ENCODE results near the gene NPIPA5.
"Not testable (repeated sequence)": the region's sequence is repeated elsewhere in the genome, so short reads cannot be mapped to it uniquely, and the experiment has no call there.

The NPIPA5 gene

DNA sequence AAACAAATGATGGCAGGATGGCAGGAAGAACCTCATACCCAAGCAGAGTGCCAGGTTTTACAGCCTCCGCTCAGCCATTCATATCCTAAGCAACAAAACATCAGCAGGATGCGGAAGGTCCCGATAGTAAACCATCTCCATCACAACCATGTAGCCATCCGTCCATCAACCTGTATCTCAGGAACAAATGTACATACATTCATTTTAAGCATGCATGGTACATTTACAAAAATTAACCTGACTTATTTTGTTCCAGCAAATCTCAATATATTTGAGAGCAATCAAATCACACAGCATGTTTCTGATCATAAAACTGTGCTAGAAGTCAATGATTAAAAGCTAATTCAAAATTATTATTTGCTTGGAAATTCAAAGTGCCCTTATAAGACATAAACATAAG, at the start of gene NPIPA5:
TSS of gene NPIPA5 (minus strand) at position 101 of the 400 bp plus-strand sequence. CDS start at position 101, 0 bp downstream.
- DNase-seq: not testable (repeated sequence)

GRCh38 chr16:15427648-15428239, 49.6 kb upstream of the NPIPA5 start:
- DNase-seq: peak; percentile 67

DNA sequence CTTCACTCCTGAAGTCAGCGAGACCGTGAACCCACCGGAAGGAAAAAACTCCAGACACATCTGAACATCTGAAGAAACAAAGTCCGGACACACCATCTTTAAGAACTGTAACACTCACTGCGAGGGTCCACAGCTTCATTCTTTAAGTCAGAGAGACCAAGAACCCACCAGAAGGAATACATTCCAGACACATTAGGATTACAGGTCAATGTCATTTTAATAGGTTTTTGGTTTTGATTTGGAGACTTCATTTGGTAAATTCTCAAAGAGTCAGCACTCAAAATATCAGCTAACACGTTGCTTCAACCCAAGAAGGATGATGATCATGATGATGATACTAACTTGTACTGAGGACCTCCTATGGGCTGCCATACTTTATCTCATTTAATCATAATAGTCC, 48.7 kb upstream of the NPIPA5 start:
- DNase-seq: no peak

GRCh38 chr16:15425861-15426260, 47.8 kb upstream of the NPIPA5 start:
- no peak for DNase-seq

DNA sequence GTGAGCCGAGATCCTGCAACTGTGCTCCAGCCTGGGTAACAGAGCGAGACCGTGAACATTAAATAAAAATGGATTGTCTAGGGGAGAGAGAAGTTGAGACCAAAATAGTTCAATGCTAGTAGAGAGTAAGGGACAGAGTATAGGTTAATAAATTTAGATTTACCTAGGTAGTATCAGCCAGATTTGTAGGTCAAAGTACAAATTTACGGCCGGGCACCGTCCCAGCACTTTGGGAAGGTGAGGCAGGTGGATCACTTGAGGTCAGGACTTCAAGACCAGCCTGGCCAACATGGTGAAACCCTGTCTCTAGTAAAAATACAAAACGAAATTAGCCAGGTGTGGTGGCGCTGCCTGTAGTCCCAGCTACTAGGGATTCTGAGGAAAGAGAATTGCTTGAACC, 44.1 kb upstream of the NPIPA5 start:
- no peak for DNase-seq

- DNase-seq: not testable (repeated sequence)
Observed at GRCh38 chr16:15421696-15422095, 43.6 kb upstream of the NPIPA5 start.

GRCh38 chr16:15418206-15418605, 40.1 kb upstream of the NPIPA5 start:
- no peak for DNase-seq

DNA sequence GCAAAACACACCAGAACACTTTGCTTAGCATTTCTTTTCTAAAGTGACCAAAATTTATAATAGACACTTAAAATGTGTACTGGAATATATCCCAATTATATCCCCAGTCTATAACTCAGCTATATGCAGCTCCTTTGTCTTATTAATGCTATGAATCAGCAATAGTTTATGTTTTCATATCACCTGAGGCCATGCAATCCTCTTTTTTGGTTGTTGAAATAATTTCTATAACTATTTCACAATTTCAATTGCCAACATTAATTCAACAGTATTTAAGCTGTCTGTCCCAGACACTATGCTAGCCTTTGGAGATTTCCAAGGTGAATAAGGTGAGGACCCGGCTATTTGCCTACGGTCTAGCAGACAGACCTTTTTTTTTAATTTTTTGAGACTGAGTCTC, 39.1 kb upstream of the NPIPA5 start:
- DNase-seq: no peak

DNA sequence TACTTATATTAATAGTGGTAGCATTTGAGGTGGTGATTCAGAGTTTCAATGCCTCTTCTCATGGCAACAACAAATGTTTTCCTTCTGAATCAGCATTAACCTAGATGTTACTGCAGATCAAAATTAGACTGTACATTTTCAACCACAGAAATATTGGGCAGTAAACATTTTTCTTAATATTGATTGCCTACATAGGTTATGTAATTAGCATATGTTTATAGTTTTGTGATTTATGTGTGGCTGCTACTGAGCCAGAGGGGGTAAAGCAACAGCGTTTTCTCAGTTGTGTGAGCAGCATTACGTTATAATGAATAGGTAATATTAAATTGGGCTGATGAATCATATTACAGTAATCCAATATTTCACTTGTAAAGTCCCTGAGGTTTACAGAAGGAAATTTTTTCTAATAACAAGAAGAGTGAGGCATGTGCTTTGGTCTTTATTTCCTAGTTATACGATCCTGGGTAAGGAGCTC, 37.5 kb upstream of the NPIPA5 start:
- DNase-seq: no peak

DNA sequence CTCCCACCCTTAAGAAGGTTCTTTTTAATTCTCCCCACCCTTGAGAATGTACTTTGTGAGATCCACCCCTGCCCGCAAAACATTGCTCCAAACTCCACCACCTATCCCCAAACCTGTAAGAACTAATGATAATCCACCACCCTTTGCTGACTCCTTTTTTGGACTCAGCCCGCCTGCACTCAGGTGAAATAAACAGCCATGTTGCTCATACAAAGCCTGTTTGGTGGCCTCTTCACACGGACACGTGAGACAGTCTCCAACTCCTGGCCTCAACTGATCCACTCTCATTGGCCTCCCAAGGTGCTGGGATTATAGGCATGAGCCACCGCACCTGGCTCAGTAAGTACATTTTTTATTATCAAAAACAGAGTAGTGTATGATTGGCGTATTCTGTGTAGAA, 31.4 kb upstream of the NPIPA5 start:
- DNase-seq: not testable (repeated sequence)

- not testable (repeated sequence) for DNase-seq
Observed at GRCh38 chr16:15407756-15408155, 29.7 kb upstream of the NPIPA5 start.

DNA sequence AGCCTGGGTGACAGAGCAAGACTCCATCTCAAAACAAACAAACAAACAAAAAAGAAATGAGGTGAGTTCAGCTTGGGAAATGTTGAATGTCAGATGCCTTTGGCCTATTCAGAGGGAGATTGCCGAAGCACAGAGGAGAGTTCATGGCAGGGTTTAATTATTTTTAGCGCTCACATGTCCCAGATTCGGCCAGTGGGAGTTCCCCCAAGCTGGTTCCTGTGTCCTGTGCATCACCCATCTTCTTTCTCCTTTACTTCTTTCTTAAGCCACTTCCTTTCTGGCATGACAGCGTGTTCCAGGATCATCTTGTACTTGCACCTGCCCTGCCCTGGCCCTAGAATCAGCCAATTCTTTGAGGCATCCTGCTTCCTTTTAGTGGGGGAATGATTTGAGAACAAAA, 26.7 kb upstream of the NPIPA5 start:
- no peak for DNase-seq

- DNase-seq: not testable (repeated sequence)
Observed at GRCh38 chr16:15404091-15404490, 26.0 kb upstream of the NPIPA5 start.

DNA sequence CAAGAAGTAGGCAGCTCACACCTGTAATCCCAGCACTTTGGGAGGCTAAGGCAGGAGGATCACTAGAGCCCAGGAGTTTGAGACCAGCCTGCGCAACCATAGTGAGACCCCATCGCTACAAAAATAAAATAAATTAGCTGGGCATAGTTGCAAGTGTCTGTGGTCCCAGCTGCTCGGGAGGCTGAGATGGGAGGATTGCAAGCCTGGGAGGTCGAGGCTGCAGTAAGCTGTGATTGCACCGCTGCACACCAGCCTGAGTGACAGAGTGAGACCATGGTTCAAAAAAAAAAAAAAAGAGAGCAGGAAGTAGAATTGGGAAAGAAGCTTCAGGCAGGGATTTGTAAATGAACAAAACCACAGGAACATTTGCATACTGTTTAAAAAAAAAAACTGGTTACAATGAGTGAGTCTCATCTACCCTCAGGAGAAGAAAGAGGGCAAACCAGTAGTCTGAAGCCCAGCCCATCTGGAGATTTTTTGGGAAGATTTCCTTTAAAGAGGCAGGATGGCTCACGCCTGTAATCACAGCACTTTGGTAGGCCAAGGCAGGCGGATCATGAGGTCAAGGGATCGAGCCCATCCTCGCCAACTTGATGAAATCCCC, 25.4 kb upstream of the NPIPA5 start:
- no peak for DNase-seq

- DNase-seq: no peak
Observed at GRCh38 chr16:15401972-15402371, 23.9 kb upstream of the NPIPA5 start.

GRCh38 chr16:15400314-15400713, 22.2 kb upstream of the NPIPA5 start:
- not testable (repeated sequence) for DNase-seq

GRCh38 chr16:15399317-15399716, 21.2 kb upstream of the NPIPA5 start:
- no peak for DNase-seq

DNA sequence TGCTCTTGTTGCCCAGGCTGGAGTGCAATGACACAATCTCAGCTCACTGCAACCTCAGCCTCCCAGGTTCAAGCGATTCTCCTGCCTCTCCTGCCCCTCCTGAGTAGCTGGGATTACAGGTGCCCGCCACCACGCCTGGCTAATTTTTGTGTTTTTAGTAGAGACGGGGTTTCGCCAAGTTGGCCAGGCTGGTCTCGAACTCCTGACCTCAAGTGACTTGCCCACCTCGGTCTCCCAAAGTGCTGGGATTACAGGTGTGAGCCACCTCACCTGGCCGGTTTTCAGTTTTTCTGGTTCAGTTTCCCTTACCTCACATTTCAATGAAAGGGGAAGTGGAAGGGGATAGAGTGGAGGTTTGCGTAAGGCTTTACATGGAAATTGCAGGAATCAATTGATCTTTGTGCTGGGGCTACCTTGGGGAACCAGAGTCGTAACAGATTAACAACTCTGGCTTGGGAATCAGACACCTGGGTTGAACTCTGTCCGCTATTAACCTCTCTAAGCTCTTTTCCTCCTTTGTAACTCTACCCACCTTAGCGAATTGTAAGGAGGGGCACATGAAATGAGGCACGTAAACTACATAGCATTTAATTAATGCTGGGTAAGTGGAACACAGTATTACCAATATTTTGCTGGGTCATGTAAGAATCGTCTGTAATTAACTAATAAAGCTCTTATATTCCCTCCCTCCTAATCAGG, 20.7 kb upstream of the NPIPA5 start:
- DNase-seq: no peak

- DNase-seq: no peak
Observed at GRCh38 chr16:15396948-15397594, 19.0 kb upstream of the NPIPA5 start.

GRCh38 chr16:15396509-15396829, 18.4 kb upstream of the NPIPA5 start:
- DNase-seq: not testable (repeated sequence)

- not testable (repeated sequence) for DNase-seq
Observed at GRCh38 chr16:15395631-15396508, 17.8 kb upstream of the NPIPA5 start, which contains the start of gene MPV17L. MPV17L (plus strand) TSS chr16:15395754; CDS start chr16:15395898, 144 bp downstream.

GRCh38 chr16:15393025-15393424, 14.9 kb upstream of the NPIPA5 start:
- DNase-seq: not testable (repeated sequence)

DNA sequence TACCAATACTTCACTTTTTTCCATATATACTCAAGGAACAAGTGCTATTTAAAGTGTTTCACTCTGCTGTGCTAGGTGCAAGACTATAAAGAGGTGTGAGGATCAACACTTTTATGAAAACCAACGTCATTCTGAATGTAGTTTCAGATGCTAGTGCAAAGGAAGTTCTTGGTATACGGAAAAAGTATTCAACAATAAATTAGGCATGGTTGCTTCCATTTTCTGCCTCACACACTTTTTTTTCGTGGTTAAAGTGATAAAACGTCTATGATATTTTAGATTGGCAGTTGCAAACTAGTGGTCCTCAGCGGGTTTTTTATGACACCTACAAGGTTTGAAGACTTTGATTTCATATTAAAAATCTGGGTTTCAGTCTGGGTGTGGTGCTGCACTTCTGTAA, 11.8 kb upstream of the NPIPA5 start:
- DNase-seq: not testable (repeated sequence)

Measured in stimulated activated CD4-positive, alpha-beta T cell treated with anti-CD3 and anti-CD28 coated beads, Interleukin-4, amount 100 ng/mL, for 24 hours (primary cell).